Dedifferentiated amniotic fluid mesenchymal stem cell (primary cell): Measurements from ENCODE around the gene TES.
A peak's percentile ranks its signal among the peaks of the same experiment; 100 is the strongest.

Experiments used
- DNase-seq: peaks from one replicate; pipeline ENCODE4 v3.0.0-alpha.2; 2016; ENCODE audit errors: extremely low spot score

Gene TES

DNA sequence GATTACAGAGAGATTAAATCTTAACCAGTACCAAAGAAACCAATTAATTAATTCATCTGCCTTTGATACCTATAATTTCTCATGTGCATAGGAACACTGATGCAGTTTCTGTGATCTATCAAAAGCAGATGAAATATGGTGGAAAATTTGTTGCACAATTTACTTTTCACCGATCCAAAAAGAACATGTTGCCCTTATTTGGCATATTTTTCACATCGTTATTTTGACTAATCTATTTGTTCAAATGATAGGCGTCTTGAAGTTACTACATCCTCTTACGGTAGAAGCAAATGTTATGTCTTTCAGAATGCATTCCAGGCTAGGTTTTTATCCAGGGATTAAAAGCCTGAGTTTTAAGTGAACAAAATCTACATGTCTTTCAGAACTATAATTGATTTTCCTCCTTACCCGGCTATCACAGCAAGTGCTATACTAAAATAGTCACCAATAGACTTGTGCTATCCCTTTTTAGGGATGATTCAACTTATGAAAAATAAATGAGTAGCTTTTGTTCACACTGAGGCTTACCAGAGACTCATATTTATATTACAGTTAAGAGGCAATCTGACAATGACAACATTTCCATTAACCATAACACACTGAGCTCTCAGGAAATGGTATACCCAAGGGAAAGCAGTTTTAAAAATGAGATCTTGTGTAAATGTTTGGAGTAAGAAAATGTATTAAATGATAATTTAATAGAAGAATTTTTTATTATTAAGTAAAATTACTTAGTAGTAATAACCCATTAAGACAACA is 16.8 kb upstream of the TES start:
- no peak for DNase-seq

DNA sequence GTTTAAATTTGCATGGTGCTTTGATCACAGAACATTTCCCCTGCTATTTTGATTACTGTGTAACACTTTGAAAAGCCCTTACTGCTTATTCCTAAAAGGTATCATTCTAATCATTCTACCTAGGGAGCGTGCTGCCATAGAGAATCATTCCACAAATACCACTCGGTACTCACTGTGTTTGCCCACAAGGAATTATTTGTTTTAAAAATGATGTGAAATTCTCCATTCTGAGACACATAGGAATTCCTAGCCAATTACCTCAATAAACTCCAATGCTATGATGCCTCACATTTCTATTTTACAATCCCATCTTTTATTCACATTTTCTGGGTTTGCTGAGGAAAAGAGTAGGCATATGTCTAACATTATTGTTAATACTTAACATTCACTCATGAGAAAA is 16.2 kb upstream of the TES start:
- peak; percentile 54 for DNase-seq

DNA sequence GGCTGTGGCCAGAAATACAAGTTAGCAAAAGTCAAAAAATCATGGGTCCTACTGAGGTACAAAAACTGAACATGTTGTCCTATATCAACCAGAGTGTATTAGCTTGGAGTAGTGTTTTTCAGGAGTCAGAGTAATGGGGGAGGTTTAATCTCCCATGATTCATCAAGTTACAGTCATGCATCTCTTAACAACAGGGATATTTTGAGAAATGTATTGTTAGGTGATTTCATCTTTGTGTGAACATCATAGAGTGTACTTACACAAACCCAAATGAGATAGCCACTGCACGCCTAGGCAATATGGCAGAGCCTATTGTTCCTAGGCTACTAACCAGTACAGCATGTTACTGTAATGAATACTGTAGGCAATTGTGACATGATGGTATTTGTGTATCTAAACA is 14.9 kb upstream of the TES start:
- no peak for DNase-seq

DNA sequence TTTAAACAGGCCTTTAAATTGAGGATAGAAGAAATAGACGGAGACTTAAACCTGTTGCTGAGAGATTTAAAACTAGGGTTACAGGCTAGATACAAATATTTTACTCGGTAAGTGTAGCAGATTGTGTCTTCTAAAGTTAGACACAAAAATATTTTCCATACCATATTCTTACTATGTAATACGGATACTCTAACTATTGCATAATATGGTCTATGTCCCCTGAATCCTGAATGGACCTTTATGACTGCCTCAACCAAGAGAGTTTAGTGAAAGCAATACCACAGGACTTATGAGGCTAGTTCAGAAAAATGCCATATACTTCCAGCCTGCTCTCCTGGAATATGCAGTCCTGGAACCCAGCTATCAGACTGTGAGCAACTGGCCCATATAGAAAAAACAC is 13.4 kb upstream of the TES start:
- no peak for DNase-seq

DNA sequence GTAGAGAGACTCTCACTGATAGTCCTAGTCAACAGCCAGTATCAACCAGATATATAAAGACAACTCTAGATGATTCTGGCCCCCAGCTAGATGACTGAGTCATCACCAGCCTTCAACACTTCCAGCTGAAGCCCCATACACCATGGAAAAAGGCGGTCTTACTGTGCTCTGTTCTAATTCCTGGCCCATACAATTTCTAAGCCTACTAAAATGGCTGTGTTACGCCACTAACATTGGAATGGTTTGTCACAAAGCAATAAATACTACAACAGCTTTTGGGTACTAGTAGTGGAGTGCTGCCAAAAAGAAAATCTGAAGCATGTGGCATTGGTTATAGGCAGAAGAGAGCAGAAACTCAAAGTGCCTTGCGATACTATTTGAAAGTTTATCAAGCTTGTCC is 13.0 kb upstream of the TES start:
- no peak for DNase-seq

DNA sequence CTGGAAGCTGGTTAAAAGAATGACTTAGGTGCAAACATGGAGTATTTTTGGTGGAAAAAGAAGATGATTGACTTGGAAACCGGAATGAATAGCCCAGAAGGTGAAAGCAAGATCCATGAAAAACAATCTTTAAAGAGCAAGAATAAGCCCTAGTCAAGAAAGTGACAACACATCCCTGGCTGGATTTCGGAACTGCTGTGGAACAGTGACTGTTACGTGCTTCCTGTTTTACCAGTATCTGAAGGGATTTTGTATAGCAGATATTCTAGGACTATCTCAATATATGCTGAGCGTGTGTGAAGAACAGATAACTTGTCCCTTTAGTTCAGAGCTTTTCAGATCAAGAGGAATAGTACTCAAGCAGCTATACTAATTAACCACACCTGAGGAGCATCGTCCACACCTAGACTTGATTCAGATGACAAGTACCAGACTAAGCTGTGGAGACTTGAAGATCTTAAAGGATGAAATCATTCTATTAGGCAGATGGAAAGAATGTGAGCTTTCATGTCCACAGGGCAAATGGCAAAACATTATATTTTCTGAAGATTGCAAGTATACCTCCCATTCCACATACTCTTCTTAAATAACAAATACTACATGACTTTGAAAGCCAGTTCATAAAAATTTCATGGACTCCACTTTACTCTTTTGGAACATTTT is 11.5 kb upstream of the TES start:
- peak; percentile 43 for DNase-seq

DNA sequence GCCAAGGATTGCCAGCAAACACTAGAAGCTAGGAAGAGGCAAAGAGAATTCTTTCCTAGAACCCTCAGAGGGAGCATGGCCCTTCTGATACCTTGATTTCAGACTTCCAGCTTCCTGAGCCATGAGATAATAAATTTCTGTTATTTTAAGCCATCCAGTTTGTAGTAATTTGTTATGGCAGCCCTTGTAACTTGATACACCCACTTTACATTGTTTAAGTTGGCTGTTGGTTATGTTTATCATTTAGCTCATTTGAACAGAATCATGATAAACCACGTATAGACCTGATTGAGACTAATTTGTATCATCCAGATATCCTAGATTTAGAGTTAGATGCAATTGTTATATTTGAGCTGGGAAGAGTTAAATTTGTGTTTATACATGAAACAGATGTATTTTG is 9.4 kb upstream of the TES start:
- no peak for DNase-seq

DNA sequence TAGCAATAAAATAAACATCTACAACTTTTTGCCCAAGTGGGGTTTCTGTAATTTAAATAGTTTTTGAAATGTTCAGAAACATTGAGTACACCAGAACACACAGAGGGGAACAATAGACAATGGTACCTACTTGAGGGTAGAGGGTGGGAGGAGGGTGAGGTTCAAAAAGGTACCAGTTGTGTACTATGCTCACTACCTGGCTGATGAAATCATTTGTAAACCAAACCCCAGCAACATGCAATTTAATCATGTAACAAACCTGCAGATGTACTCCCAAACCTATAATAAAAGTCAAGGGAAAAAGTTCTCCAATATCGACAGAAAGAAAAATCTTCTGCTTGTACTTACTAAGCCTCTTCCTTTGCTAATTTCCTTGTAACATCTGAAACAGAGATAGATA is 4.2 kb upstream of the TES start:
- DNase-seq, result no peak

DNA sequence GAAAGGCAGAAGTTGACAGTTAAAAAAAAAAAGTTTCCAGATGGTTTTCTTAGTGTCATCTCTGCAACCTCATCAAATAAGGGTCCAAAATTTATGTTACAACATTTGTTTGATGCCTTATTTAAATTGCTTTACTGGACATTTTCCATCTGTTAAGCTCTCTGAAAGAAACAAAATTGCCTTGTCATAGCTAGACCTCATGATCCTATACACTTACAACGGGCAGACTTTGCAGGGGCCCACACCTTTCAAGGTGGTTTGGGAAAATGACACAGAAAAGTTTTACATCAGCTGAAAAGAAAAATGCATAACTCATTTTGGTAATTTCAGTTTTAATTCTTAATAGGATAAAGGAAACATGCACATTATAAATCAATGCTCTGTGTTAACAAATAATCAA is 1.4 kb upstream of the TES start:
- no peak for DNase-seq

DNA sequence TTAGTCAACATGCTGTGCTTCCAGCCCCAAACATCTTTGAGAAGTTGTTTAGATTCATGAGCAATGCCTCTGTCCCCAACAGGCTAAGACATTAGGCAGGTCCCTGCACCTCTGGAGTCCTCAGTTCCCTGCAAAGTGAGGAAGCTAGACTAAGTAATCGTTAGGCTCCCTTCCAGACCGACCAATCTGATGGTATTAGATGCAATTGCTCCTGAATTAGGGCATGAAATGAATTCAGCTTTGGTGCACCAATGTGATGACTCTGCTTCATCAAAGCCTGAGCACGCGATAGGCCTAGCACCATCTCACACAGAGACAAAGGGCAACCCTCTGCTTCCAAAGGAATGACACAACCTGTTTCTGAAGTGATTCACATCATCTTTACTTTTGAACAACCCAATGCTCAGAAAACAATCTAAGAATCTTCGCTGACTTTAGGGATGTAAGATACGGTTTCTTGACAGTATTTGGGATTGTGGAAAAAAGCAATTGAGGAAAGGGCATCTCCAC is 723 bp upstream of the TES start:
- DNase-seq, result no peak

DNA sequence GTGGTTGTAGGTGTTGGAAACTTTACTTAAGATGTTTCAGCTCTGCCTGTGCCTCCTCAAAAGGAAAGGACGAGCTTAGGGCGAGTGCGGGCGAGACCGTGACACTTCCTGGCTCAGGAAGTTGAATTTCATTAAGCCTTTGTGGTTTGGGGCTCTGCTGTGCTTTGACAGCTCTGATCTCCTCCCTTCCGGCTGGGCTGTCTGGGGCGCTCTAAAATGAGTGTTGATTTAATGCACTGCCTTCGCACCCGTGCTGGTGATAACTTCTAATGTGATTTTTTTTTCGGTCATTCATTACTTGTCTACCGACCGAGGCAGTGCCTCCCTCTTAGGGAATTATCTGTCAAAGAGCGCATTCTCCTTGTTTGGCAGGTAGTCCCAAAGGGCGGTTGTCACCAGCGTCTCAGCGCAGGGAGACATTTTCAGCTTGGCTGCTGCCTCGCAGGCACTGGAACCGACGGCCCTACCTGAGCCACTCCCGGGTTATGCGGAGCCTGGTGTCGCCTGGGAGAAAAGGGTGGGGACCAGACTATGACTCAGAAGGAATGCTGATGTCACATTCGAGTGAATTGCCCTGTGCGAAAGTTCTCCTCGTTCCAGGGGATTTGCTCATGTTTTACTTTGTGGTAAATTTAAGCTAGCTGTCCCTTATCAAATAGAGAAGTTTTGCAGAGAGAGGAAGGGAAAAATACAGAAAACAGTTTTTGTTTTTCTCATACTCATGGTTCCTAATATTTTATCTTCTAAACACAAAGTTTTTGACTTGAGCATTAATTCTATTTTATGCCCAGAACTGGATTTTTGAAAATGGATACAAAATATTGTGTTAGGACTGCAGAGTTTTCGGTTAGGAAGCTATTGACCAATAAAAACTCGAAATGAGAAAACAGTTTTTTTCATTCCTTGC is 920 bp downstream of the TES start:
- DNase-seq, result peak; percentile 94

DNA sequence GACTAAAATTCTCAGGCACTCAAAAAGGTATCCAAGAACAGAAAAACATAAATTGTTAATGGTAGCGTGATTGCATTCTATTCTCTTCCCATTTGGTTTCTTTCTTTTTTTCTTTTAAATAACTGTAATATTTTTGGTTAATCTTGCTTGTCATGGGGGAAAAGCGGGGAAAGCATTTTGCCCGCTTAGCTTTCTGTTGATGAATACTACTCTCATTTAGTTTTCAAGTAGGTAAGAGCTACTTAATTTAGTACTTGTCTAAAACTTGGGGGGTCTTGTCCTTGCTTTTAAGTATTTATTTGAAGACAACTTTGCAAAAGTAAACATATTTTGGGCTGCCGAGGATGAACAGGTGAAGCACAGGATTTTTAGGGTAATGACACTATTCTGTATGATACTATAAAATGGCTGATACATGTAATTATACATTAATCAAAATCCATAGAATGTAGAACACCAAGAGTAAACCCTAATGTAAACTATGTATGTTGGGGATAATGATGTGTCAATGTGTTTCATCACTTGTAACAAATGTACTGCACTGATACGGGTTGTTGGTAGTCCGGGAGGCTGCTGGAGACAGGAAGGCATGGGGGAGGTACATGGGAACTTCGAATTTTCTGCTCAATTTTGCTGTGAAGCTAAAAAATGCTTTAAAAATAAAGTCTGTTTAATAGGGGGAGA is 1.7 kb downstream of the TES start:
- peak; percentile 37 for DNase-seq

DNA sequence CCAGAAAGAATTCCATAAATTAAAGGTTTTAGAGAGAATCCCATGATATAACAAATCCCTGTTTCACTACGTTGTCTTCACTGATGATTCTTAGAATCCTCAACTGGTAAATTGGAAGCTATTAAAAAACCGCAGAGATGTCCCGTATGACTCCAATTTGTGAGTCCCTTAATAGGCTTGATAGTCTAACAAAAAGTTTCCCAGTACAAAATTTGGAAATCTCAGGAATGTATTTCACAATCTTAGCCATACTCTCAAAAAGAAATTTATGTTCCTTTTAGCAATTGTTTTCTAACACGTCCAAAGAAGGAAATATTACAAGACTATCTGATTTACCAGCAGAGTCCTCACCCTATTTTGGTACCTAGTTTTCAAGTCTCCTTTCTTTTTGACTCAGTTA is 2.5 kb downstream of the TES start:
- DNase-seq, result no peak

DNA sequence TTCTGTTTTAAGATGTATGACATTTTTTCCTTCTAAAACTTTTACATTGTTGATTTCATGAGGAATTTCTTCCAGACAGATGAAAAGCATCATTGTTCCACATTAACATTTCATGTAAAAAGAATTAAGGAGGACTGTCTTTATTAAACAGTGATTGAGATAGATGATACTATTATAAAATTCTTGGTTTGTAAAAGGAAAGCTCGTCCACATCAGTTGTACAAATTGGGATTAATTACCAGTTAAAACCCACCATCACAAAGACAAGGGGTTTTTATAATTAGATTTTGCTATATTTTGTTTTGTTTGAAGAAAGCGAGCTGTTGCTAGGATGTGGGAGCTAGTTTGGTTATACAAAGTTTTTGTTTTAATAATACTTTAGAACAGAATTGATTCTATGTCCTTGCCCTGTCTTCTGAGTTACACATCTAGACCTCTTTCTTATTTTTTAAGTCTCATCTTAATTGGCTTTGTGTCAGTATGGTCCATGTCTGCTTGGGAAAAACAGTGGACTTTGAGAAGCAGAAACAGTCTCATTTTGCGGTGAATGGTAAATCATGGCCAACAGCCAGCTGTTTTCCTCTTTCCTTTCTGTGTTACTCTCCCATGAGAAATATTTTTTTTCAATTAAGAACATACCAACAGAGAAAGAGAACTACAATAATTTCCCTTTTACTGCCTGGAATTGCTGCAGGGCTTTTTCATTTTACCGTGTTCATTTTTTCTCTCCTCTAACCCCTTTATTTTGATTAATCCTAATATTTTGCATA is 3.2 kb downstream of the TES start:
- peak; percentile 57 for DNase-seq

DNA sequence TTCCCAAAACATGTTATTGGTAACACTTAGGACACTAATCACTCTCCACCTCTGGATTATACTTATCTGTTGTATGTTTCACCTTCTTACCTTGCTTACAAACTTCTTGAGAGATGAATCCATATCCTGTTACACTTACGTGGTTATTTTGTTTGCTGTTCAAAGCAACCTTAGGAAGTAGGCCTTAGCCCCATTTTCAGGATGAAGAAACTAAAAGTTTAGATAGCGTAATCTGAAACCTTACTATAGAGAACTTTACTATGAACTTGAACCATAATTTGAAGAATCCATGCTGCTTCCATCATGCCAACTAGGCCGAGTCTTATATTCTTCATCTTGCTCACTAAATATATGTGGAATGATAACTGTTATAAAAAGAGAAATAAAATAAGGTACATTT is 4.6 kb downstream of the TES start:
- DNase-seq, result no peak

DNA sequence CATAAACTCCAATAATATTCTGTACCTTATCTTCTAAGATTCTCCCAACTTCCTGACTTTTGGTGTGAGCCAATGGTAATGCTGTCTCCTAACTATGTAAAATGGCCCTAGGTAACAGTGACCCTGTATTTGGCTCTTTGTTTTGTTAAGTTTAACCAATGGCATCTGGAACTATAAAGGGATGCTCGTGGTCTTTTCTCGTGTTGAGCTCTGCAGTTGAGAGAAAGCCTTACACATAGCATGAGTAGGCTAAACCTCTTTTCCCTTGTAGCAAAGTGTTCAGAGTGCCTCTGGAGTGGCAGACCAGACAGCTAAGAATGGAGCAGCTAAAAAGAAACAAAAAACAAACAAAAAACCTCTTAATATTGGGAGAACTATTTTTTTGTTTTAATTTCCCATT is 5.2 kb downstream of the TES start:
- DNase-seq, result no peak

DNA sequence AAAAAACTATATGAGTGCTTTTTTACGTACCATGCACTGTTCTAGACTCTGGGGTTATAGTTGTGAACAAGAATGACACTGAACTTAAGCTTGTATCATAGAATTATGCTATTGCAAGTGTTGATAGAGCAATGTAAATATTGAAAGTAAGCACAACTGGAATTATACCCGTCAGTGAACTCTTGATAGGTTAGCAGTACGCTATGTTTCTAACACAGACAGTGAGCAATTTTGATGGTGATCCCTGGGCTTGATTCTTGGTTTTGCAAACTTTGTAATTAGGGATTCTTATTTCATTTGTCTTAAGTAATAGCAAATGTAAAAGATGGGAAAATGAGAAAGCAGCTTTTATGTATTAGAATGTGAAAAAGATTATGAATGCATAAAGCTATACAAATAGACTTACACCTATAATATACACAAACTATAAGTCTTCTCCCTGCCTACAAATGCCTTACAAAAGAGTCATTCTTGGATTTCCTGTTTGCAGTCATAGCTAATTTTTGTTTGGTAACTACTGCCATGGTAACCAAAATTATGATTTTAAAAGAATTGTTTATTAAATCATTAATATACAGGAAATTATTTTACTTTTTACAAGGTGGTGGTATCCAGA is 6.7 kb downstream of the TES start:
- DNase-seq, result no peak

DNA sequence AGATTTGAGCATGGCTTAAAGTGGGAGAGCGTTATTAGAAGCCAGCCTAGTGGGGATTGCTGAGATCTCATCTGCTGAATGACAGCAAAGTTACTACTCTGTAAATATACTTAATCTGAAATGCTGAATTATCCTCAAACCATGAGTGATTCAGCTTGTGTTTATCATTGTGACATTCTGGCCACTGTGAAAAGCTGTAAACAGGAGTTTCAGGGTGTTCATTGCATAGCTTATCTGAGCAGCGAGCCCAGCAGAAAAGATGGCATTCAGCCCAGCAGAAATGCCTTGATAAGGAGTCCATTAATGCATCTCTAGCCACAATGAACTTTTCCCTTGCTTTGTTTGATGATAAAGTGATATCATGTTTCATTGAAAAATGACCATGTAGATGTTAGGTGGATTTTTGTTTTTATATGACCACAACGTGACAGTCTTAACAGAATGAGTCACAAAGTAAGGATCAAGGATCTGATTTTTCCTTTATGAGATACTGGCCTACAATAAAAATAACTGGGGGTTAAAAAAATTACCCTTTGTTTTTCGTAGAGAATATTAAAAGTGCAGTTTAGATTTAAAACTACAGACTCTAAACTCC is 7.8 kb downstream of the TES start:
- DNase-seq, result peak; percentile 60

DNA sequence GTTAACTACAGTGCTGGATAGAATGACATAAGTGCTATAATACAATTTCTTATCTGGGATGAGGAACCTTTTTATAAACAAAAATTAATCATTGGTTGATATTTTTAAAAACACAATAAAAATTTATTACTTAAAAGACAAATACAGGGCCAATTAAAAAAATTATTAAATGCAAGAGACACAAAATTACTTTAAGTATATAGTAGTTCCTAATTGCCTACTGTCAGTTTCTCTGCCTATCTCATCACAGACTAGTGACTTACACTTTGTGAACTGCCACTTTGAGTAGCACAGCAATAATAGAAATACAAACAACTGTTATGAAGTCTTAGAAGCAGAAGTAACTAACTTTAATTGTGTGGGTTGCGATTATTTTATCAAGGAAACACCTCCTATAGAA is 8.4 kb downstream of the TES start:
- no peak for DNase-seq

DNA sequence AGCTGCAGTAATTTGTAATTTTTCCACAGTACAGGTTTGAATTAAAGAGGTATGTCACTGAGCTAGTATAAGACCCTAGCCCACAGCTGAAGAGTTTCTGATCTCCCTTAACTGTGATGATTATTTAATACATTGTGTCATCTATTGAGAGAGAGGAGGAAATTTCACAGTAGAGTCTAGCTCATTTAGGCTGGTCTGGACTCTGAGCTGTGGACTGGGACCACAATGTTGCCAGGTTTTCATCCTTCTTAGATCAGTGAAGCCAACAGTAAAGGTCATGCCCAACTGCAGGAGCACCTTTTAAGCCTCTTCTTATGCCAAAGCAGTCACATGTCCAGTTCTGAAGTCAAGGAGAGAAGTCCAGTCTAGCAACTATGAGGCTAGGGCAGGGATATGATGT is 8.9 kb downstream of the TES start:
- no peak for DNase-seq
